IMR-90 (cell line): ENCODE data around the gene FBXW2. TPM values are rescaled to one million over a fixed set of nuclear protein-coding genes. Genes with fewer than 3 reads are reported as not detected.
A peak's percentile ranks its signal among the peaks of the same experiment; 100 is the strongest.

Experiments used
- ATAC-seq: fragments of 200-7000 bp; cut with Tn5 transposase; 2 replicates; pipeline ENCODE4 v1.9.1; 2020; ENCODE audit warnings: low read depth, mild to moderate bottlenecking, moderate library complexity
- Bru-seq: library from RNA; stranded (reverse); fragments of 400-500 nt; gene quantifications from one replicate; lab custom pipeline; 2021; lab: Mats Ljungman, UMichigan
- BruChase-seq, 2 experiments: library from RNA; stranded (reverse); fragments of 400-500 nt; gene quantifications; one replicate each; lab custom pipeline; 2021; lab: Mats Ljungman, UMichigan
- BruUV-seq: library from RNA; stranded (reverse); fragments of 400-500 nt; replicated peaks from 2 replicates; lab custom pipeline; 2021; lab: Mats Ljungman, UMichigan
- CTCF ChIA-PET: fragments of 300-600 bp; formaldehyde crosslinking; extraction: SDS; loops from one replicate; lab custom pipeline; 2021; ENCODE audit warnings: antibody characterized with exemption; lab: Yijun Ruan, JAX
- POLR2A ChIA-PET: fragments of 300-600 bp; sonication (Branson Sonifier 250); formaldehyde crosslinking; loops from one replicate; lab custom pipeline; 2022; ENCODE audit warnings: antibody characterized with exemption; ENCODE audit not compliant: unreplicated experiment; lab: Charles Lee
- DNase-seq: peaks from one replicate; pipeline ENCODE4 v3.0.0; 2013
- H2AFZ ChIP-seq: replicated peaks from 2 replicates; pipeline ENCODE3; 2013; ENCODE audit warnings: low read length, mild to moderate bottlenecking; ENCODE audit not compliant: poor library complexity
- H2AK5ac ChIP-seq: 2 replicates; pipeline ENCODE4 v1.6.1; 2013; ENCODE audit warnings: low read depth, low read length, inconsistent platforms
- H2AK9ac ChIP-seq: replicated peaks from 2 replicates; pipeline ENCODE3; 2013; ENCODE audit warnings: mild to moderate bottlenecking, low read depth, low read length, moderate library complexity; ENCODE audit not compliant: poor library complexity
- H2BK120ac ChIP-seq: 2 replicates; pipeline ENCODE4 v1.6.1; 2013; ENCODE audit warnings: low read depth, low read length, inconsistent platforms
- H2BK15ac ChIP-seq: 3 replicates; pipeline ENCODE4 v1.6.1; 2013; ENCODE audit warnings: low read depth, low read length, inconsistent platforms
- H2BK20ac ChIP-seq: 2 replicates; pipeline ENCODE4 v1.6.1; 2013; ENCODE audit warnings: low read depth, mild to moderate bottlenecking, inconsistent platforms, low read length, moderate library complexity
- H2BK5ac ChIP-seq: 2 replicates; pipeline ENCODE4 v1.6.1; 2013; ENCODE audit warnings: mild to moderate bottlenecking, low read depth, low read length, inconsistent platforms; ENCODE audit not compliant: poor library complexity, severe bottlenecking
- H3K14ac ChIP-seq: replicated peaks from 2 replicates; pipeline ENCODE4 v1.6.1; 2013; ENCODE audit warnings: low read depth, low read length, inconsistent platforms
- H3K18ac ChIP-seq: 2 replicates; pipeline ENCODE4 v1.6.1; 2013; ENCODE audit warnings: low read depth, low read length, control low read depth
- H3K23ac ChIP-seq: 2 replicates; pipeline ENCODE4 v1.6.1; 2013; ENCODE audit warnings: low read depth, low read length, inconsistent platforms
- H3K27ac ChIP-seq: 2 replicates; pipeline ENCODE4 v1.5.1; 2013; ENCODE audit warnings: mild to moderate bottlenecking, control low read depth, low read length; ENCODE audit not compliant: insufficient read depth
- H3K27me3 ChIP-seq: 2 replicates; pipeline ENCODE4 v1.6.1; 2013; ENCODE audit warnings: low read length; ENCODE audit not compliant: control insufficient read depth, insufficient read depth
- H3K36me3 ChIP-seq: 2 replicates; pipeline ENCODE4 v1.6.1; 2013; ENCODE audit warnings: low read length, mixed read lengths; ENCODE audit not compliant: control insufficient read depth, insufficient read depth
- H3K4ac ChIP-seq: 2 replicates; pipeline ENCODE4 v1.6.1; 2013; ENCODE audit warnings: low read depth, low read length, inconsistent platforms
- H3K4me1 ChIP-seq: 2 replicates; pipeline ENCODE4 v1.6.1; 2013; ENCODE audit warnings: low read length, mixed read lengths; ENCODE audit not compliant: control insufficient read depth, insufficient read depth
- H3K4me2 ChIP-seq: 2 replicates; pipeline ENCODE4 v1.6.1; 2013; ENCODE audit warnings: low read depth, mild to moderate bottlenecking, control low read depth, low read length, moderate library complexity
- H3K4me3 ChIP-seq: 2 replicates; pipeline ENCODE4 v1.5.1; 2013; ENCODE audit warnings: low read depth, mild to moderate bottlenecking, control low read depth, low read length, moderate library complexity; ENCODE audit not compliant: insufficient read depth
- H3K56ac ChIP-seq: 2 replicates; pipeline ENCODE4 v1.6.1; 2013; ENCODE audit warnings: low read length, inconsistent platforms; ENCODE audit not compliant: insufficient read depth; ENCODE audit errors: extremely low read depth
- H3K79me1 ChIP-seq, 2 experiments: 2 replicates each; pipeline ENCODE4 v1.6.1; 2013; ENCODE audit warnings: low read length in 2 of 2, inconsistent platforms in 1 of 2, low read depth in 1 of 2
- H3K9ac ChIP-seq: 2 replicates; pipeline ENCODE4 v1.6.1; 2013; ENCODE audit warnings: low read depth, low read length, control low read depth
- H3K9me1 ChIP-seq: 2 replicates; pipeline ENCODE4 v1.6.1; 2013; ENCODE audit warnings: low read length, inconsistent platforms; ENCODE audit not compliant: insufficient read depth
- H3K9me3 ChIP-seq: 2 replicates; pipeline ENCODE4 v1.6.1; 2013; ENCODE audit warnings: low read length; ENCODE audit not compliant: control insufficient read depth, insufficient read depth
- H4K20me1 ChIP-seq: 2 replicates; pipeline ENCODE4 v1.6.1; 2013; ENCODE audit warnings: low read length, inconsistent platforms; ENCODE audit not compliant: insufficient read depth
- H4K5ac ChIP-seq: 2 replicates; pipeline ENCODE4 v1.6.1; 2013; ENCODE audit warnings: mild to moderate bottlenecking, low read depth, low read length, control low read depth
- H4K8ac ChIP-seq, 2 experiments: 2 replicates each; pipeline ENCODE4 v1.6.1; 2013; ENCODE audit warnings: low read depth in 2 of 2, low read length in 2 of 2, control low read depth in 1 of 2, inconsistent platforms in 1 of 2
- H4K91ac ChIP-seq: 2 replicates; pipeline ENCODE4 v1.6.1; 2013; ENCODE audit warnings: low read depth, low read length, inconsistent platforms; ENCODE audit not compliant: insufficient read depth
- BHLHE40 ChIP-seq: fragments of 150-350 bp; IDR thresholded peaks from 2 replicates; pipeline ENCODE4 v1.6.1; 2016; ENCODE audit warnings: mild to moderate bottlenecking, low read depth, low read length
- CEBPB ChIP-seq: IDR thresholded peaks from 2 replicates; pipeline ENCODE4 v1.6.1; 2012; ENCODE audit warnings: low read depth, low read length, improper control_type of control experiment
- ELK1 ChIP-seq: fragments of 150-350 bp; IDR thresholded peaks from 2 replicates; pipeline ENCODE4 v1.6.1; 2016; ENCODE audit warnings: low read depth, mild to moderate bottlenecking, low read length, moderate library complexity, borderline replicate concordance
- FOS ChIP-seq: fragments of 150-350 bp; IDR thresholded peaks from 2 replicates; pipeline ENCODE4 v1.6.1; 2016; ENCODE audit warnings: low read depth, low read length
- MAFK ChIP-seq: IDR thresholded peaks from 2 replicates; pipeline ENCODE4 v1.6.1; 2012; ENCODE audit warnings: low read depth, low read length, improper control_type of control experiment
- MAZ ChIP-seq: IDR thresholded peaks from 2 replicates; pipeline ENCODE4 v1.6.1; 2012; ENCODE audit warnings: low read depth, mild to moderate bottlenecking, low read length, improper control_type of control experiment, moderate library complexity, borderline replicate concordance
- MXI1 ChIP-seq: IDR thresholded peaks from 2 replicates; pipeline ENCODE4 v1.6.1; 2012; ENCODE audit warnings: low read depth, mild to moderate bottlenecking, low read length, moderate library complexity, borderline replicate concordance
- NFE2L2 ChIP-seq: fragments of 150-350 bp; IDR thresholded peaks from 2 replicates; pipeline ENCODE4 v1.6.1; 2016; ENCODE audit warnings: low read depth, mild to moderate bottlenecking, low read length
- RCOR1 ChIP-seq: IDR thresholded peaks from 2 replicates; pipeline ENCODE4 v1.6.1; 2012; ENCODE audit warnings: mild to moderate bottlenecking, low read length, improper control_type of control experiment; ENCODE audit not compliant: insufficient replicate concordance
- WGBS, 2 experiments: methylation state at CpG; one replicate each; pipeline versions ENCODE4 v1.1.5 to v1.1.7; 2013; ENCODE audit warnings: missing lambda C conversion rate in 2 of 2; ENCODE audit not compliant: insufficient read length in 1 of 2; ENCODE audit errors: extremely low coverage in 2 of 2; 5-methylcytosine and 5-hydroxymethylcytosine counted together
- dilution Hi-C: fragments of 300-500 bp; cut with HindIII; formaldehyde crosslinking; loops from one replicate; pipeline ENCODE4 v1.14.3; 2018; ENCODE audit warnings: low sequenced_read_pairs; ENCODE audit not compliant: unreplicated experiment
- in situ Hi-C: fragments of 300-500 bp; cut with MboI; formaldehyde crosslinking; loops from 3 replicates; pipeline ENCODE4 v1.14.3; 2019; ENCODE audit warnings: low sequenced_read_pairs, inconsistent platforms, mixed read lengths
- intact Hi-C: fragments of 100-400 bp; cut with micrococcal nuclease; formaldehyde crosslinking; loops from 2 replicates; pipeline ENCODE4 v1.10.0; 2022
- long read RNA-seq: library from polyadenylated mRNA; unstranded; transcript quantifications from one replicate; pipeline ENCODE4 v2.0.0, GENCODE V29; 2021; ENCODE audit not compliant: unreplicated experiment
- polyA plus RNA-seq, 3 experiments: library from polyadenylated mRNA; depleted of rRNA; stranded (reverse); fragments of >200 nt; gene quantifications; 2 replicates each; pipeline ENCODE4 v1.2.3, GENCODE V29; 2012; ENCODE audit warnings: low replicate concordance in 1 of 3
- total RNA-seq: library from RNA; depleted of rRNA; stranded (reverse); fragments of >200 nt; gene quantifications from 2 replicates; pipeline ENCODE4 v1.2.3, GENCODE V29; 2012; rRNA removed
- TF ChIP-seq, protein P1 (sequence below): fragments of 150-350 bp; IDR thresholded peaks from 2 replicates; pipeline ENCODE4 v1.6.1; 2017; ENCODE audit warnings: mild to moderate bottlenecking, antibody characterized with exemption, low read length, low read depth

The FBXW2 gene, protein sequence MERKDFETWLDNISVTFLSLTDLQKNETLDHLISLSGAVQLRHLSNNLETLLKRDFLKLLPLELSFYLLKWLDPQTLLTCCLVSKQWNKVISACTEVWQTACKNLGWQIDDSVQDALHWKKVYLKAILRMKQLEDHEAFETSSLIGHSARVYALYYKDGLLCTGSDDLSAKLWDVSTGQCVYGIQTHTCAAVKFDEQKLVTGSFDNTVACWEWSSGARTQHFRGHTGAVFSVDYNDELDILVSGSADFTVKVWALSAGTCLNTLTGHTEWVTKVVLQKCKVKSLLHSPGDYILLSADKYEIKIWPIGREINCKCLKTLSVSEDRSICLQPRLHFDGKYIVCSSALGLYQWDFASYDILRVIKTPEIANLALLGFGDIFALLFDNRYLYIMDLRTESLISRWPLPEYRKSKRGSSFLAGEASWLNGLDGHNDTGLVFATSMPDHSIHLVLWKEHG
- total RNA-seq: 27.1 and 35.6 TPM in 2 replicates
- 32.3 and 43.5 TPM in 2 replicates for polyA plus RNA-seq (2012; rRNA removed)
- polyA plus RNA-seq (2012; cell fraction: cytosol; rRNA removed): 11.1 and 19.2 TPM in 2 replicates
- polyA plus RNA-seq (2012; cell fraction: nucleus; rRNA removed; ENCODE audit: low replicate concordance): 15.6 and 45.3 TPM in 2 replicates
- percentile 90 among the genes with signal in this experiment for Bru-seq, nascent RNA
- BruChase-seq, experiment 1, labeled RNA remaining after a 6-hour chase: percentile 96 among the genes with signal in this experiment
- percentile 97 among the genes with signal in this experiment for BruChase-seq, experiment 2, labeled RNA remaining after a 2-hour chase
- long read RNA-seq, full-length matches to known transcripts: 20 of 58 reads
- long read RNA-seq, partial matches to known transcripts: 7 of 58 reads
- long read RNA-seq, other reads (novel, unspliced or antisense): 31 of 58 reads

DNA sequence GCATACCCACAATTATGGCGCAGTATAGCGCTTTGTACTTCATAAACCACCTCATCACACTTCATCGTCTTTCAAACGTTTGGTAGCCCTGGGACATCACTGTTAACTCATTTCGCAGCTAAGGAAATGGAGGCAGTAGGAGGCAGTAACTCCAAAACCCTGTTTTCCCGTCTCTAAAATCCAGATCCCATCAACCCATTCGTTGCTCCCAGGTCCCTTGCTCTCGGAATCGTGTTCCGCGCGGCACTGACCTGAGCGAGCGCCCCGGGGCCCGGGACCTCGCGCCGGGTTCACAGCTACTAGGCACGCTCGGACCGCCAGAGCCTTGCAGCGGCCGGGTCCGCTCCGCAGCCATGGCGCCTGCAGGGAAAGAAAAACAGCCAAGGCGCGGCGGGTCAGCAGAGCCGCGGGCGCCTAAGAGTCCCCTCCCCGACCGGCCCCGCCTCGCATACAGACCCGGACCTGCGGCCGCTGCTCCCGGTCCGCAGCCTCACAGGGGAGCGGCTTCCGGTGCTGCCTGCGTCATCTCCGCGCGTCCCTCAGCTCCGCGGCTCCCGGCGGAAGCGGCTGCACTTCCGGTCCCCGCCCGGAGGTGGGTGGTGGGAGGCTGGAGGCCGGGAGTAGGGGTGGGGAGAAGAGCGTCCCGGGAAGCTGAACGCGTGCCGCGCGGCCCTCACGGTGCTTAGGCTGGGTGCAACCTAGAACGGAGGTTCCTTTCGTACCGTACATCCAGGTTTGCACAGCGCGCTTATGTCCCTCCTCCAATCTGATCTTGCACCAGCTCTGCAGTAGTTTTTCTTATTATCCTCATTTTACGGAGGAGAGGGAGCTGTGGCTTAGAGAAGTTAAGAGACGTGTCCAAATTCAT lies at the start of gene FBXW2:
Gene FBXW2 (minus strand): TSS at position 519 of the 868 bp plus-strand sequence. CDS start 5,158 bp downstream, outside the sequence.
- Histone ChIP-seq H3K36me3 (peaks cover 2% of the 10 kb centered on the region), H2BK20ac (no peak within 1 kb of the TSS), H3K18ac (peak within 1 kb of the TSS; percentile 81), H3K79me1 (peaks cover 23 to 51% of the 10 kb centered on the region in 2 experiments), H3K9me1 (peaks cover 6% of the 10 kb centered on the region), H2BK120ac (peak within 1 kb of the TSS; percentile 29), H2AK9ac (peak within 1 kb of the TSS; percentile 45), H2BK5ac (peak within 1 kb of the TSS; percentile 85), H3K9ac (peak within 1 kb of the TSS; percentile 99), H3K23ac (peak within 1 kb of the TSS; percentile 99), H3K4me1 (peaks cover 6% of the 10 kb centered on the region; the same call in 1 of the 2 replicates), H4K5ac (peak within 1 kb of the TSS; percentile 83), H3K9me3 (no peaks in the 10 kb centered on the region), H2AK5ac (peak within 1 kb of the TSS; percentile 98), H3K4me2 (peak within 1 kb of the TSS; percentile 93), H4K8ac (peak within 1 kb of the TSS; percentile 98 to 99), H2BK15ac (no peak within 1 kb of the TSS), H3K4ac (peak within 1 kb of the TSS; percentile 93), H2AFZ (peak within 1 kb of the TSS; percentile 91), H3K27ac (peak within 1 kb of the TSS; percentile 86), H3K27me3 (no peaks in the 10 kb centered on the region), H4K20me1 (no peaks in the 10 kb centered on the region), H3K14ac (peak within 1 kb of the TSS; percentile 94), H4K91ac (peak within 1 kb of the TSS; percentile 91), H3K56ac (peak within 1 kb of the TSS; percentile 96), H3K4me3 (peak within 1 kb of the TSS; percentile 79)
- dilution Hi-C loops: no loop called here
- POLR2A ChIA-PET: interaction anchor here (0.7 kb wide), 1 partner anchor 16 kb away, joined by 6 read pairs; no protein-coding TSS in a partner anchor
- CTCF ChIA-PET: interaction anchor here (0.6 kb wide), 1 partner anchor 39 kb away, joined by 3 read pairs; no protein-coding TSS in a partner anchor
- in situ Hi-C loops: no loop called here
- BruUV-seq: no TSS peak
- intact Hi-C loops: loop anchor here (2.0 kb wide), 1 partner anchor 50 kb away; the partner anchor contains the start of gene PSMD5
- 1% methylated on average over 24 of the region's 72 CpGs; no CpG with 5 or more reads in 1 of the 2 experiments for WGBS, 2 experiments
- peak; percentile 89 for DNase-seq
- ATAC-seq: peak; percentile 97
- TF ChIP-seq NFE2L2 (no peak), ELK1 (peak; percentile 70; the same call in 1 of the 2 replicates), CEBPB (no peak), FOS (no peak), MXI1 (peak; percentile 75), BHLHE40 (peak; percentile 72), MAFK (no peak), MAZ (peak; percentile 94; the same call in 1 of the 2 replicates), RCOR1 (no peak)
- TF ChIP-seq, protein P1, sequence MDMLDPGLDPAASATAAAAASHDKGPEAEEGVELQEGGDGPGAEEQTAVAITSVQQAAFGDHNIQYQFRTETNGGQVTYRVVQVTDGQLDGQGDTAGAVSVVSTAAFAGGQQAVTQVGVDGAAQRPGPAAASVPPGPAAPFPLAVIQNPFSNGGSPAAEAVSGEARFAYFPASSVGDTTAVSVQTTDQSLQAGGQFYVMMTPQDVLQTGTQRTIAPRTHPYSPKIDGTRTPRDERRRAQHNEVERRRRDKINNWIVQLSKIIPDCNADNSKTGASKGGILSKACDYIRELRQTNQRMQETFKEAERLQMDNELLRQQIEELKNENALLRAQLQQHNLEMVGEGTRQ: no peak
